A549 (cell line): Measurements from ENCODE around the gene PXDN. TPM values are rescaled to one million over a fixed set of nuclear protein-coding genes. Genes with fewer than 3 reads are reported as not detected.

Experiments
- ATAC-seq, 2 experiments: fragments of 200-7000 bp in 1 of 2; fragments of >200 bp in 1 of 2; cut with Nextera tagmentation in 1 of 2; cut with Tn5 transposase in 1 of 2; 3 replicates each; pipeline versions ENCODE4 v1.8.0 to v1.9.1; 2018 to 2020; ENCODE audit warnings: mild to moderate bottlenecking in 1 of 2, moderate library complexity in 1 of 2
- CTCF ChIA-PET: fragments of 300-600 bp; sonication (Branson Sonifier 250); formaldehyde crosslinking; extraction: SDS; loops from one replicate; lab custom pipeline; 2021; ENCODE audit warnings: antibody characterized with exemption, inconsistent platforms; lab: Yijun Ruan, JAX
- POLR2A ChIA-PET: fragments of 350-600 bp; formaldehyde crosslinking; extraction: SDS; loops from one replicate; lab custom pipeline; 2021; ENCODE audit warnings: antibody characterized with exemption, inconsistent platforms; lab: Yijun Ruan, JAX
- DNase-seq, 2 experiments: peaks; one replicate each; pipeline versions ENCODE4 v3.0.0 to v3.0.0-alpha.2; 2011 to 2016; ENCODE audit warnings: low read depth in 1 of 2, low spot score in 1 of 2
- FAIRE-seq: peaks from 2 replicates; lab custom pipeline; 2011; peaks lifted over from hg19 to GRCh38; lab: Jason Lieb, UNC
- H3K27ac ChIP-seq, 2 experiments: fragments of >200 bp; sonication (Bioruptor Twin); formaldehyde crosslinking; 3 replicates each; pipeline ENCODE4 v1.5.1; 2016 to 2017
- H3K4me1 ChIP-seq: fragments of >200 bp; sonication (Bioruptor Twin); formaldehyde crosslinking; 3 replicates; pipeline ENCODE4 v1.6.1; 2016
- H3K4me2 ChIP-seq: fragments of >200 bp; sonication (Bioruptor Twin); formaldehyde crosslinking; 3 replicates; pipeline ENCODE4 v1.6.1; 2016
- H3K4me3 ChIP-seq: fragments of >200 bp; sonication (Bioruptor Twin); formaldehyde crosslinking; 3 replicates; pipeline ENCODE4 v1.5.1; 2016
- H3K9me3 ChIP-seq: fragments of >200 bp; sonication (Bioruptor Twin); formaldehyde crosslinking; 3 replicates; pipeline ENCODE4 v1.6.1; 2016
- CBX2 ChIP-seq: fragments of 200-600 bp; sonication (generic); IDR thresholded peaks from 2 replicates; pipeline ENCODE4 v1.6.1; 2016; ENCODE audit warnings: low read depth, mild to moderate bottlenecking, borderline replicate concordance
- CBX8 ChIP-seq: fragments of 200-600 bp; sonication (generic); IDR thresholded peaks from 2 replicates; pipeline ENCODE4 v1.6.1; 2016
- CEBPB ChIP-seq, 2 experiments: fragments of >200 bp in 1 of 2; sonication (Bioruptor Twin) in 1 of 2; formaldehyde crosslinking in 1 of 2; IDR thresholded peaks; 2 replicates each; pipeline ENCODE4 v1.6.1; 2012 to 2016
- CHD2 ChIP-seq: fragments of 150-350 bp; IDR thresholded peaks from 2 replicates; pipeline ENCODE4 v1.6.1; 2014; ENCODE audit warnings: low read length; ENCODE audit not compliant: partially characterized antibody
- EHMT2 ChIP-seq: fragments of 200-600 bp; sonication (generic); IDR thresholded peaks from 2 replicates; pipeline ENCODE4 v1.6.1; 2016; ENCODE audit warnings: antibody characterized with exemption, low read depth, mild to moderate bottlenecking, moderate library complexity
- HEYL ChIP-seq: fragments of 250-450 bp; sonication (Bioruptor Pico); IDR thresholded peaks from 2 replicates; pipeline ENCODE4 v1.8.0; 2021; ENCODE audit warnings: mild to moderate bottlenecking, moderate library complexity
- HOXA7 ChIP-seq: fragments of 250-450 bp; sonication (Bioruptor Pico); IDR thresholded peaks from 2 replicates; pipeline ENCODE4 v1.5.0; 2020; ENCODE audit warnings: mild to moderate bottlenecking, moderate library complexity
- JUNB ChIP-seq: fragments of >200 bp; sonication (Bioruptor Twin); formaldehyde crosslinking; IDR thresholded peaks from 2 replicates; pipeline ENCODE4 v1.6.1; 2016
- KDM1A ChIP-seq: fragments of 200-600 bp; sonication (generic); IDR thresholded peaks from 2 replicates; pipeline ENCODE4 v1.6.1; 2016; ENCODE audit warnings: low read depth, mild to moderate bottlenecking
- KDM5A ChIP-seq: fragments of 200-600 bp; sonication (generic); IDR thresholded peaks from 2 replicates; pipeline ENCODE4 v1.6.1; 2016; ENCODE audit warnings: antibody characterized with exemption, mild to moderate bottlenecking
- MAFK ChIP-seq: fragments of 450-650 bp; IDR thresholded peaks from 2 replicates; pipeline ENCODE4 v1.6.1; 2014; ENCODE audit not compliant: partially characterized antibody
- MYC ChIP-seq: IDR thresholded peaks from 2 replicates; pipeline ENCODE4 v1.6.1; 2012; ENCODE audit warnings: mild to moderate bottlenecking, inconsistent platforms, low read length, improper control_type of control experiment, borderline replicate concordance
- TP53 ChIP-seq: fragments of 250-450 bp; sonication (Bioruptor Pico); IDR thresholded peaks from 2 replicates; pipeline ENCODE4 v1.5.0; 2021; ENCODE audit warnings: mild to moderate bottlenecking, moderate library complexity
- ZFP36 ChIP-seq: fragments of 450-650 bp; IDR thresholded peaks from 2 replicates; pipeline ENCODE4 v1.6.1; 2014; ENCODE audit warnings: borderline replicate concordance; ENCODE audit not compliant: partially characterized antibody
- WGBS: methylation state at CpG from one replicate; pipeline ENCODE4 v1.1.6; 2017; ENCODE audit errors: missing lambda C conversion rate; 5-methylcytosine and 5-hydroxymethylcytosine counted together
- polyA plus RNA-seq, 4 experiments: library from polyadenylated mRNA; depleted of rRNA in 3 of 4; stranded (reverse); fragments of >200 nt; fragmentation: RNase III in 1 of 4; extraction: RNeasy Plus Mini Kit Qiagen cat#74134 plus additional on column Dnase treatment in 1 of 4; gene quantifications; 2 replicates in 3 of 4; 3 replicates in 1 of 4; pipeline ENCODE4 v1.2.3, GENCODE V29; 2011 to 2017
- TF ChIP-seq, protein P1 (sequence below): fragments of >200 bp; sonication (Bioruptor Twin); formaldehyde crosslinking; IDR thresholded peaks from 2 replicates; pipeline ENCODE4 v1.6.1; 2016
- TF ChIP-seq, protein P2 (sequence below): fragments of 250-450 bp; sonication (Bioruptor Pico); IDR thresholded peaks from 2 replicates; pipeline ENCODE4 v1.5.0; 2021; ENCODE audit warnings: mild to moderate bottlenecking, moderate library complexity, borderline replicate concordance
- TF ChIP-seq, protein P3 (sequence below): fragments of 250-450 bp; sonication (Bioruptor Pico); IDR thresholded peaks from 2 replicates; pipeline ENCODE4 v1.5.0; 2020; ENCODE audit warnings: low read depth, mild to moderate bottlenecking, moderate library complexity
- TF ChIP-seq, protein P4 (sequence below): fragments of 450-650 bp; IDR thresholded peaks from 2 replicates; pipeline ENCODE4 v1.6.1; 2014; ENCODE audit warnings: antibody characterized with exemption
- TF ChIP-seq, protein P5 (sequence below): IDR thresholded peaks from 2 replicates; pipeline ENCODE4 v1.6.1; 2012
- TF ChIP-seq, protein P6 (sequence below): fragments of >200 bp; sonication (Bioruptor Twin); formaldehyde crosslinking; IDR thresholded peaks from 3 replicates; pipeline ENCODE4 v1.6.1; 2016

The PXDN gene
- polyA plus RNA-seq, 2 of the 4 experiments (the other 2 are of a cell fraction): 3.7 to 7.3 TPM

DNA sequence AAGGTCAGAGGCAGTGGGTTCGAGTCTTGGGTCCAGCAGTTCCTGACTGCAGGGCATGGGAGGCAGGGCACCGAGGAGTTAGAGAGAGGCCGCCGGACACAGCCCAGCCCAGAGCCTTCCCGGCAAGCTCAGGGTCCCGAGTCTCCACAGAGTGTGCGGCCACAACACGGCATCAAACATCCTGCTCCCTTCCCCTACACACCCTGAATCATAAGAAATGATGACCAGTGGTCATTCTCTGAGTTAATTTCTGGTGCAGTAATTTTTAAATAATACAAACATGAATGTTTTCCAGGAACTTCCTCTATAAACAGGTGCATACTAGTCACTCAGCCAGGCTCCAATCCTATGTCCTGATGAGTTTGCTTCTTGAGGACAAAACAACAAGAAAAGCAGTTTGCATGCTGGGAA, 118.0 kb downstream of the PXDN start:
- Histone ChIP-seq H3K4me1 (peaks cover 10% of the 10 kb centered on the region; the same call in 1 of the 3 replicates), H3K9me3 (0 out of 3 replicates have a peak, but pooled peaks cover 8% of the 10 kb centered on the region), H3K27ac (no peak overlapping the region), H3K4me2 (no peak overlapping the region), H3K4me3 (no peak overlapping the region)
- ATAC-seq (no peak), DNase-seq (no peak), FAIRE-seq (no peak)
- CTCF ChIA-PET: interaction anchor here (0.6 to 2.6 kb wide), 5 partner anchors 14 to 921 kb away, joined by 3 to 8 read pairs (median 3); no protein-coding TSS in a partner anchor
- POLR2A ChIA-PET: no interaction called here
- no peak for TF ChIP-seq KDM5A
- TF ChIP-seq, protein P1, sequence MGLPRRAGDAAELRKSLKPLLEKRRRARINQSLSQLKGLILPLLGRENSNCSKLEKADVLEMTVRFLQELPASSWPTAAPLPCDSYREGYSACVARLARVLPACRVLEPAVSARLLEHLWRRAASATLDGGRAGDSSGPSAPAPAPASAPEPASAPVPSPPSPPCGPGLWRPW: no peak
- TF ChIP-seq CEBPB (IDR thresholded peaks at IDR 0.05): no peak
- TF ChIP-seq, protein P2, sequence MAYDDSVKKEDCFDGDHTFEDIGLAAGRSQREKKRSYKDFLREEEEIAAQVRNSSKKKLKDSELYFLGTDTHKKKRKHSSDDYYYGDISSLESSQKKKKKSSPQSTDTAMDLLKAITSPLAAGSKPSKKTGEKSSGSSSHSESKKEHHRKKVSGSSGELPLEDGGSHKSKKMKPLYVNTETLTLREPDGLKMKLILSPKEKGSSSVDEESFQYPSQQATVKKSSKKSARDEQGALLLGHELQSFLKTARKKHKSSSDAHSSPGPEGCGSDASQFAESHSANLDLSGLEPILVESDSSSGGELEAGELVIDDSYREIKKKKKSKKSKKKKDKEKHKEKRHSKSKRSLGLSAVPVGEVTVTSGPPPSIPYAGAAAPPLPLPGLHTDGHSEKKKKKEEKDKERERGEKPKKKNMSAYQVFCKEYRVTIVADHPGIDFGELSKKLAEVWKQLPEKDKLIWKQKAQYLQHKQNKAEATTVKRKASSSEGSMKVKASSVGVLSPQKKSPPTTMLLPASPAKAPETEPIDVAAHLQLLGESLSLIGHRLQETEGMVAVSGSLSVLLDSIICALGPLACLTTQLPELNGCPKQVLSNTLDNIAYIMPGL (CRISPR knock-in tag): no peak
- no peak for TF ChIP-seq JUNB
- TF ChIP-seq MYC: no peak
- no peak for TF ChIP-seq CBX2
- TF ChIP-seq ZFP36: no peak
- no peak for TF ChIP-seq CHD2
- no peak for TF ChIP-seq MAFK
- TF ChIP-seq EHMT2: no peak
- TF ChIP-seq, protein P3, sequence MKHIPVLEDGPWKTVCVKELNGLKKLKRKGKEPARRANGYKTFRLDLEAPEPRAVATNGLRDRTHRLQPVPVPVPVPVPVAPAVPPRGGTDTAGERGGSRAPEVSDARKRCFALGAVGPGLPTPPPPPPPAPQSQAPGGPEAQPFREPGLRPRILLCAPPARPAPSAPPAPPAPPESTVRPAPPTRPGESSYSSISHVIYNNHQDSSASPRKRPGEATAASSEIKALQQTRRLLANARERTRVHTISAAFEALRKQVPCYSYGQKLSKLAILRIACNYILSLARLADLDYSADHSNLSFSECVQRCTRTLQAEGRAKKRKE (CRISPR knock-in tag): no peak
- TF ChIP-seq HEYL: no peak
- no peak for TF ChIP-seq TP53 (CRISPR knock-in tag)
- TF ChIP-seq KDM1A: no peak
- TF ChIP-seq, protein P4, sequence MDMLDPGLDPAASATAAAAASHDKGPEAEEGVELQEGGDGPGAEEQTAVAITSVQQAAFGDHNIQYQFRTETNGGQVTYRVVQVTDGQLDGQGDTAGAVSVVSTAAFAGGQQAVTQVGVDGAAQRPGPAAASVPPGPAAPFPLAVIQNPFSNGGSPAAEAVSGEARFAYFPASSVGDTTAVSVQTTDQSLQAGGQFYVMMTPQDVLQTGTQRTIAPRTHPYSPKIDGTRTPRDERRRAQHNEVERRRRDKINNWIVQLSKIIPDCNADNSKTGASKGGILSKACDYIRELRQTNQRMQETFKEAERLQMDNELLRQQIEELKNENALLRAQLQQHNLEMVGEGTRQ: no peak
- no peak for TF ChIP-seq CBX8
- TF ChIP-seq, protein P5, sequence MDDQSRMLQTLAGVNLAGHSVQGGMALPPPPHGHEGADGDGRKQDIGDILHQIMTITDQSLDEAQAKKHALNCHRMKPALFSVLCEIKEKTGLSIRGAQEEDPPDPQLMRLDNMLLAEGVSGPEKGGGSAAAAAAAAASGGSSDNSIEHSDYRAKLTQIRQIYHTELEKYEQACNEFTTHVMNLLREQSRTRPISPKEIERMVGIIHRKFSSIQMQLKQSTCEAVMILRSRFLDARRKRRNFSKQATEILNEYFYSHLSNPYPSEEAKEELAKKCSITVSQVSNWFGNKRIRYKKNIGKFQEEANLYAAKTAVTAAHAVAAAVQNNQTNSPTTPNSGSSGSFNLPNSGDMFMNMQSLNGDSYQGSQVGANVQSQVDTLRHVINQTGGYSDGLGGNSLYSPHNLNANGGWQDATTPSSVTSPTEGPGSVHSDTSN: no peak
- TF ChIP-seq, protein P6, sequence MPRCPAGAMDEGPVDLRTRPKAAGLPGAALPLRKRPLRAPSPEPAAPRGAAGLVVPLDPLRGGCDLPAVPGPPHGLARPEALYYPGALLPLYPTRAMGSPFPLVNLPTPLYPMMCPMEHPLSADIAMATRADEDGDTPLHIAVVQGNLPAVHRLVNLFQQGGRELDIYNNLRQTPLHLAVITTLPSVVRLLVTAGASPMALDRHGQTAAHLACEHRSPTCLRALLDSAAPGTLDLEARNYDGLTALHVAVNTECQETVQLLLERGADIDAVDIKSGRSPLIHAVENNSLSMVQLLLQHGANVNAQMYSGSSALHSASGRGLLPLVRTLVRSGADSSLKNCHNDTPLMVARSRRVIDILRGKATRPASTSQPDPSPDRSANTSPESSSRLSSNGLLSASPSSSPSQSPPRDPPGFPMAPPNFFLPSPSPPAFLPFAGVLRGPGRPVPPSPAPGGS: no peak
- TF ChIP-seq HOXA7 (CRISPR knock-in tag): no peak
- 71% methylated on average over 8 of the region's 8 CpGs for WGBS
